ENCODE results near the gene SPTAN1.
"Not testable (repeated sequence)": the region's sequence is repeated elsewhere in the genome, so short reads cannot be mapped to it uniquely, and the experiment has no call there.

The SPTAN1 gene

DNA sequence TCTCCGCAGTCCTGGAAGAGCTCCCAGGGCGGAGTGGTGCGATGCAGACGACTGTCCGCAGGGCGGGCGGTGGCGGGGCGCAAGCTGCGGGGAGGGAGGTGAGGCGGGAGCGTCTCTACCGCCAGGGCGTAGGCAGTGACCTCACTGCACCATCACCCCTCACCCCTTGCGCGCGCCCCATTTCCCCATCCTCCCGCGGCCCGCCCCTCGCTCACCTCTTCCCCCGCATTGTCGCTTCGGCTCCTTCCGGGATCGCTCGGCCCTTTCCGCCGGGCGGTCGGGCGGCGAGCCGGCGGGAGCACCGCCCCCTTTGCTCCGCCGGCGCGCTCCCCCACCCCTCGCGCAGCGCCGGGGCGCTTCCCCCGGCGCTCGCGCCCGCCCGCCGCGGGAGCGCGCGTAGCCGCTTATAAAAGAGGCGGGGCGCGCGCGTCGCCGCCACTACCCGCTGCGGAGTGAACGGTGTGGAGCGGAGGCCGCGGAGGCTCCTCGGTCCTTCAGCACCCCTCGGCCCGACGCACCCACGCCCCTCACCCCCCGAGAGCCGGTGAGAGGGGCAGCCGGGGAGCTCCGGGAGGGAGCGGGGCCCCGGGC lies at the start of gene SPTAN1:
Gene SPTAN1, plus strand, starts transcription at position 435 of the 591 bp plus-strand sequence. CDS start 14,154 bp downstream, outside the sequence.
- DNase-seq (ENCODE audit: low spot score): peak; percentile 100
- TF ChIP-seq, protein P1, sequence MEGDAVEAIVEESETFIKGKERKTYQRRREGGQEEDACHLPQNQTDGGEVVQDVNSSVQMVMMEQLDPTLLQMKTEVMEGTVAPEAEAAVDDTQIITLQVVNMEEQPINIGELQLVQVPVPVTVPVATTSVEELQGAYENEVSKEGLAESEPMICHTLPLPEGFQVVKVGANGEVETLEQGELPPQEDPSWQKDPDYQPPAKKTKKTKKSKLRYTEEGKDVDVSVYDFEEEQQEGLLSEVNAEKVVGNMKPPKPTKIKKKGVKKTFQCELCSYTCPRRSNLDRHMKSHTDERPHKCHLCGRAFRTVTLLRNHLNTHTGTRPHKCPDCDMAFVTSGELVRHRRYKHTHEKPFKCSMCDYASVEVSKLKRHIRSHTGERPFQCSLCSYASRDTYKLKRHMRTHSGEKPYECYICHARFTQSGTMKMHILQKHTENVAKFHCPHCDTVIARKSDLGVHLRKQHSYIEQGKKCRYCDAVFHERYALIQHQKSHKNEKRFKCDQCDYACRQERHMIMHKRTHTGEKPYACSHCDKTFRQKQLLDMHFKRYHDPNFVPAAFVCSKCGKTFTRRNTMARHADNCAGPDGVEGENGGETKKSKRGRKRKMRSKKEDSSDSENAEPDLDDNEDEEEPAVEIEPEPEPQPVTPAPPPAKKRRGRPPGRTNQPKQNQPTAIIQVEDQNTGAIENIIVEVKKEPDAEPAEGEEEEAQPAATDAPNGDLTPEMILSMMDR (IDR thresholded peaks at IDR 0.05; ENCODE audit: borderline replicate concordance, control extremely low read depth, extremely low read depth, insufficient read depth, missing control alignments): no peak
- in situ Hi-C loops (cut with MboI; ENCODE audit: low sequenced_read_pairs, unreplicated experiment): no loop called here

DNA sequence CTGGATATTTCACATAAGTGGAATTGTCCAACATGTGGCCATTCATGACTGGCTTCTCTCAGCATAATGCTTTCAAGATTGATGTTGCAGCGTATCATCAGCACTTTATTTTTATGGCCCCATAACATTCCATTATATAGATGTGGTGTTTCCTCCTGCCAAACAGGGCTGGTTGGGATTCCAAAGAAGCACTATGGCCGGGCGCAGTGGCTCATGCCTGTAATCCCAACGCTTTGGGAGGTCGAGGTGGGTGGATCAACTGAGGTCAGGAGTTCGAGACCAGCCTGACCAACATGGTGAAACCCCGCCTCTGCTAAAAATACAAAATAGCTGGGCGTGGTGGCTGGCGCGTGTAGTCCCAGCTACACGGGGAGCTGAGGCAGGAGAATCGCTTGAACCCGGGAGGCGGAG lies 49.0 kb upstream of the SPTAN1 start:
- DNase-seq (ENCODE audit: low spot score): not testable (repeated sequence)

DNA sequence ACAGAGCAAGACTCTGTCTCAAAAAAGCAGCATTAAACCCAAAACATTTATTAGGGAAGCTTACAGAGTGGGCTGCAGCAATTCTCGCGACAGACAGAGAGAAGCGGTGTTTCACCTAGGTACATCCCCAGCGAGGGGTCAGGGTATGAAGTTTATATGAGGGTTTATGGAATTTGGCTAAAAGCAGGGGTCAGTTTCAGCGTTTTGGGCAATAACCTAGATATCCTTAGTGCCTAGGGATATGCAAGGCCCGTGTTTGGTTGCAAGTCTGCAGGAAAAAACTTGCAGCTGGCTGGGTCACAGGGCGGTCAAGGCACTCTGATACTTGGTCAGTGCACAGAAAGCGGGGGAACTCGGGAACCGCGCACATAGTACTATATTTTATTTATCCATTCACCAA lies 48.5 kb upstream of the SPTAN1 start:
- TF ChIP-seq, protein P1 (IDR thresholded peaks at IDR 0.05; ENCODE audit: borderline replicate concordance, control extremely low read depth, extremely low read depth, insufficient read depth, missing control alignments): no peak
- in situ Hi-C loops (cut with MboI; ENCODE audit: low sequenced_read_pairs, unreplicated experiment): no loop called here
- DNase-seq (ENCODE audit: low spot score): no peak

More for the DNA sequence above, 49.0 kb upstream of the SPTAN1 start:
- in situ Hi-C loops (cut with MboI; ENCODE audit: low sequenced_read_pairs, unreplicated experiment): not testable (repeated sequence)

DNA sequence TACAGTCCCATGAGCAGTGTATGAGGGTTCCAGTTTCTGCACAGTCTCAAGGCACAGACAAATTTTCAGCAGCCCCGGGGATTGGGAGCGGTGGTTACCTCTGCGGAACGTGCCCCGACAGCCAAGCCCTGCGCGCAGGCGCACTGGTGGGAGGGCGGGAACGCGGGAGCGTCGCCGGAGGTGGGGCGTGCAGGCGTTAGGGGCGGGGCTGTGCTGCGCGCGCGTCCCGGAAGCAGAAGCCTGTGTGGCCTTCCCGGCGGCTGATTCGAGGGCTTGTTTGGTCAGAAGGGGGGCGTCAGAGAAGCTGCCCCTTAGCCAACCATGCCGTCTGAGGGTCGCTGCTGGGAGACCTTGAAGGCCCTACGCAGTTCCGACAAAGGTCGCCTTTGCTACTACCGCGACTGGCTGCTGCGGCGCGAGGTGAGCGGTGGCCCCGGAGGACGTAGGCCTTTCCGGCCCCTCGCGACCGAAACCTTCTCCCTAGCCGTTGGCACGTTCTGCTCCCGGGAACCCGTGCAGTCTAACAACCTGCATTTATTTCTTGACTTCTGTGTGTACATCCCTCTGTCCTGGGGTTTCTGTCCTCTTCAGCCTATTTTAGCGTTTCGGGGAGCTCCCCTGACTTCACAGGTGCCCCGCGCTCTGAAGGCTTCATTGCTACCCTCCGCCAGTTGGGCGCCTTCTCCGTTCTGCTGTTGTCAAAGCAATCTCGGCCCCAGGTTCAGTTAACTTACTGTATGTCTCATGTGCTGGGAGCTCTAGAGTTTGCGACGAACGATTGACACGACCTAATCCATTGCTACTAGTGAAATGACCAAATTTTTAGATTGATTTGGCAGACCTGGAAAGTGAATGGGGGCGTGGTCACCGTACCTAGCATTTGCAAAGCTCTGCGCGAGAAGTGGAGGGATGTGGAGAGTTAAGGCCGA lies 47.6 kb upstream of the SPTAN1 start, which contains the start of gene GLE1:
Gene GLE1, plus strand, starts transcription at position 235 of the 929 bp plus-strand sequence. Its CDS starts 87 bp downstream, at position 322.
- in situ Hi-C loops (cut with MboI; ENCODE audit: low sequenced_read_pairs, unreplicated experiment): no loop called here

DNA sequence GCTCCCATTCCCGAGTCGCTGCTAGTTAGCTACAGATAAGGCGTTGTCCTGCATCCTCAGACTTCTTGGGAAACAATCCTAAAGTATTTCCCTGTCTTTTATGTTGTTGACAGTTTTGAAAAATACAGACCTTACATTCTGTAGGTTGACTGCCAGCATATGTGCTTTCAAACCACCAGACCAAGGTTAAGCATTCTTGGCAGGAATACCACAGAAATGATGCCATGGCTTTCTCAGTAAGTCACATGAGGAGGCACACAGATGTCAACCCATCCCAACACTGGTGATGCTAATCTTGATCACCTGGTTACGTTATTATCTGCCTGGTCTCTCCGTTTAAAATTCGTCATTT lies 47.0 kb upstream of the SPTAN1 start:
- no peak for DNase-seq (ENCODE audit: low spot score)
- TF ChIP-seq, protein P1 (IDR thresholded peaks at IDR 0.05; ENCODE audit: borderline replicate concordance, control extremely low read depth, extremely low read depth, insufficient read depth, missing control alignments): no peak
- in situ Hi-C loops (cut with MboI; ENCODE audit: low sequenced_read_pairs, unreplicated experiment): no loop called here

More for the DNA sequence above, 47.6 kb upstream of the SPTAN1 start, which contains the start of gene GLE1:
- DNase-seq (ENCODE audit: low spot score): peak; percentile 100
- TF ChIP-seq, protein P1 (IDR thresholded peaks at IDR 0.05; ENCODE audit: borderline replicate concordance, control extremely low read depth, extremely low read depth, insufficient read depth, missing control alignments): no peak

DNA sequence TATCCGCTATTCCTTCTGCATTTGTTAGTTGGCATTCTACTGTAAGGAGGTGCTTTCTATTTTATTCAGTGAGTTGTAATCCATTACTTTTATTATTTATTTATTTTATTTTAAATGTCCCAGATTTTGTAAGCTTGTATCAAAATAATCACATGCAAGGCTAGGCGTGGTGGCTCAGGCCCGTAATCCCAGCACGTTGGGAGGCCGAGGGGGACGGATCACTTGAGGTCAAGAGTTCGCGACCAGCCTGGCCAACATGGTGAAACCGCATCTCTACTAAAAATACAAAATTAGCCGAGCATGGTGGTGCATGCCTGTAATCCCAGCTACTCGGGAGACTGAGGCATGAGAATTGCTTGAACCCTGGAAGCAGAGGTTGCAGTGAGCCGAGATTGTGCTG lies 46.5 kb upstream of the SPTAN1 start:
- in situ Hi-C loops (cut with MboI; ENCODE audit: low sequenced_read_pairs, unreplicated experiment); DNase-seq (ENCODE audit: low spot score): not testable (repeated sequence)

DNA sequence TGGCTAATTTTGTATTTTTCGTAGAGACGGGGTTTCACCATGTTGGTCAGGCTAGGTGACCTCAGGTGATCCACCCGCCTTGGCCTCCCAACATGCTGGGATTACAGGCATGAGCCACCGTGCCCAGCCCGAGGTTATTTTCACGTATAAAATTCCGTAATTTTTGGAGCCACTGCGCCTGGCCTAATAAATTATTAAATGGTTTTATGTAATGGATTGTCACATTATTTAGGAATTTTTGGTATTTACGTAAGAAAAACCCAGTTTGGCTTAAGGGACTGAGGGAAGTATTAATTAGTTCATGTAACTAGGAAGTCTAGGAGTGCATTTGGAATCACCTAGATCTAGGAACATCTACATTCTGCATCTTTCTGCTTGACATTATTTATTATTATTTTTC lies 39.6 kb upstream of the SPTAN1 start:
- TF ChIP-seq, protein P1 (IDR thresholded peaks at IDR 0.05; ENCODE audit: borderline replicate concordance, control extremely low read depth, extremely low read depth, insufficient read depth, missing control alignments): no peak
- DNase-seq (ENCODE audit: low spot score): no peak
- in situ Hi-C loops (cut with MboI; ENCODE audit: low sequenced_read_pairs, unreplicated experiment): no loop called here

Measured in GM13976 (cell line).